NCI-H748 (cell line): ENCODE results near the gene MYZAP.

Experiments used
- DNase-seq: peaks from one replicate; lab custom pipeline; 2025; ENCODE audit not compliant: unreplicated experiment; lab: John Stamatoyannopoulos, UW

The MYZAP gene

DNA sequence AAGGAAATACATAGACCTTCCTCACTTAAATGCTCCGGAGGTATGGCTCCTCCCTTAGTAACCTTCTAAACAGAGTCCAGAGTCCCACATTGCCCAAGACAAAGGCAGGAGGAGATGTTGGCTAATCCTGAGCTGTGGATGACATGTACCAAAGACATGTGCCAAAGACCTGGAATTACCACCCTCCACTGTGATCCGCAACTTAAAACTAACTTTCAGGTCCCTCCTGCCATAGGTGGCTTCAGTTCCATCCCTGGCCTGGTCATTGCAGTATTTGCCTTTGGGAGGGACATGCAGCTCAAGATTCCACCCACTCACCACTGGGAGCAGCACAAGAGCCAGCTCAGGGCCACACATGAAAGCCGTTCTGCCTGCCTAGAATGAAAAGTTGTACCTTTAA, 28.0 kb downstream of the MYZAP start:
- DNase-seq = no peak

DNA sequence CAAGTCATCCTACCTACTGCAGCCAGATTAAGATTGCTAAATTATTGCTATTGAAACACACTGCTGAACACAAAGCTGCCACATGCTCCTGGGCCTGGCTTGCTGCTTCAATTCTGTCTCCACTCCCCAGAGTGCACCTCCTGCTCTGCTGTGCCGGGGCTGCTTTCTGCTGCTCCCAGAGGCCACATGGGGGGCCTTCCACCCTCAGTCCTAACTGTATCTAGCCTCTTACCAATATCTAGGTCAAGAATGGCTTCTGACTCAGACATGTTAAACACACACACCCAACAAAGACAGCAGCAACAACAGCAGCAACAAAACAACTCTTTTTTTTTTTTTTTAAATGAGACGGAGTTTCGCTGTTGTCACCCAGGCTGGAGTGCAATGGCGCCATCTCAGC, 33.0 kb downstream of the MYZAP start:
- no peak for DNase-seq

DNA sequence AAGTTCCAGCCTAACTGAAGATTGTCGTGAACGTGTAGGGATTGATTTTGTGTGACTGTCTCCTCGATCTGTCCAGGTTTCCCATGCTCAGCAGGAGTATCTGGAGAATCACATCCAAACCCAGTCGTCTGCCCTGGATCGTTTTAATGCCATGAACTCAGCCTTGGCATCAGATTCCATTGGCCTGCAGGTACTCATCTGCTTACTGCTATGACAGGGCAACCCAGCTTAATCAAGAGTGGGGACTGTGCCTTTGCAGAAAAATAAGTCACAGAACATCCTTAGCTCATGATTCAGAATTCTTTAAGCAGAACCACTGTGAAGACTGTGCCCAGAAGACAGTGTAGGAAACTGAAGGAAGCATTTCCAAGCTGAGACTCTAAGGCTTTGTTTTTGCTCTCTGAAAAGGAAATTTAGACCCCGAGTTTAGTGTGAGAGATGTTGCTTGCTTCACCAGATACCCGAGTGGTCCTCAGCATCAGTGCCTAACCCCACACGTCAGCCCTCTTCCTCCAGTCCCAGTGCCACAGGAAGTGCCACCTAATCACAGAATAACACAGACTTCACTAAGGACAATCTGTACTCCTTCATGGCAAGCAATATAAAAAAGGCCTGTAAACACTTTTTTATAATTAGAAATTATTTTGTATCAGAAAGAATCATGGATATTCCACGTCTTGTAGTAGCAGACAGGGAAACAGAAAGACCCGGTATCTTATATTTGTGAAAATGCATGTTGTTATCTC, 34.2 kb downstream of the MYZAP start:
- DNase-seq = no peak

DNA sequence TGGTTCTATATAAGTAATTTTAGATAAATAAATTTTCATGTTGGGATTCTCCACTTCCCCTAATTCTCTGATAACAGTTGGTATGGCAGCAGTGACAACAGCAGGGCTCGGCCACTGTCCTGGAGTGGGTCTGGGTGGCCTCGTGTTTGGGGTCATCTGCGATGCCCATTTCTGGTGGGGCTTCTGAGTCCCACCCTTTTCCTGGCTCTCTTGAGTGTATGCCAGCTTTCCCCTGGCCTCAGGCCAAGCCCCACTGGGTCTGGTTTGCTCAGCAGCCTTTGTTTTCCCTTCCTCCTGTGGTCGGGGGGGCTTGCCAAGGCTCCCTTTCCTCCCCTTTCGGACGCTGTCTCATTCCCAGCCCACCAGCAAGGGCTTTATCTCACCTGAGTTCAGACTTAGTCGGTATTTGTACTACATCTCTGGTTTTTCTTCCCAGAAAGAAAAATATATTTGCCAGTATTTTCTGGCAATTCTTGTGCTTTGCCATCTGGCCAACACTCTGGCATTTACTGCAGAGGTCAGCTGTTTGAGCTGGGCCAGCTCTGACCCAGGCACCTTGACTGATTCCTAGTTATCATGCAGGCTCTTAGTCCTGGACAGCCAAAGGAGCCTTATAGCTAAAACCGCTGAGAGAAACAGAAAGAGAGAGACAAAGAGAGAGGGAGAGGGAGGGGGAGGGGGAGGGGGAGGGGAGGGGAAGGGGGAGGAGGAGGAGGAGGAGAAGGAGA, 35.2 kb downstream of the MYZAP start:
- DNase-seq = peak; percentile 18

DNA sequence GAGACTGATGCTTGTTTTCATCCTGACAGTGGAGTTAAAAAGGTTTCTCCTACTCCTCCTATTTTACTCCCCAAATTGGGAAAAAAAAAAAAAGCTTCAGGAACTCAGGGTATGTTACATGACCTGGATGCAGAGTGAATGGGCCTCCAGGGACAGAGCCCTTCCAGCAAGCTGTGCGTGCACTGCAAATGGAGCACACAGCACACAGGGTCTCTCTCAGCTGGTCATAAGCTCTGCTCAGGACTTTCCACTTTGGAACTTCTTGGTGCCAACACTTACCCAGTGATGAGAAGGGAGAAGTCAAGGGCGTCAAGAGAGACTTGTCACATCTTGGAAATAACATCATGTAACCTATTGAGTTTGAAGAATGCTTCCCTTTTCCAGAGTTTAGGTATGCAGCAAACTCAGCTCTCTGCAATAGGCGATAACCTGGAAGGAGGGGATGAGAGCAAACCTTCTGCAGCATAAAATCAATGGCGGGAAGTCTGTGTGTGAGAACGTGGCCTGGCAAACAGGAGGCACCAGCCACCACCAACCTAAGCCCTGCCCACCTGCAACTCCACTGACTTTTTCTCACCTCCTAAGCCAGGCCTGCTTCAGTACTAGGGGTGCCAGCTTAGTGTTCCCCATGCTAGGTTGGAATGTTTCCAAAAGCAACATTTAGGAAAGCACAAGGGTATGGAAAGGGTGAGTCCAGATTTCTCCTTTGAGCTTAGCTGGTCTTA, 39.8 kb downstream of the MYZAP start:
- no peak for DNase-seq

DNA sequence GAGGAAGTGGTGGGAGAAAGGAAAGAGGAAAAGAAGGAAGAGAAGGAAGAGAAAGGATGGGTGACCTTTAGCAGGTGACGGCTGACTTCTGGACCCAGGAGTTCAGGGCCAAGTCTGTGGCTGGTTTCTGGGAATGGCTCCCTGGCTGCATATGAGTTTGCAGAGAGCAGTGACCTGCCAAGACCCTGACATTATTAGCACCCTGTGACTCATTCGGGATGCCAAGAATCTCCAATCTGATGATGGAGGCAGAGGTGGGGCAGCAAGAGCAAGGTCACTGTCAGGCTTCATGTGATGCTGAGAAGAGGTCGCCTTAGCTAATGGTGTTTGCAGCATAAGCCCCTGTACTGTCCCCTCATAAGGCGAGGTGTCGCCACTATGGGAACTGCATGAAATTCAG, 42.6 kb downstream of the MYZAP start:
- no peak for DNase-seq

DNA sequence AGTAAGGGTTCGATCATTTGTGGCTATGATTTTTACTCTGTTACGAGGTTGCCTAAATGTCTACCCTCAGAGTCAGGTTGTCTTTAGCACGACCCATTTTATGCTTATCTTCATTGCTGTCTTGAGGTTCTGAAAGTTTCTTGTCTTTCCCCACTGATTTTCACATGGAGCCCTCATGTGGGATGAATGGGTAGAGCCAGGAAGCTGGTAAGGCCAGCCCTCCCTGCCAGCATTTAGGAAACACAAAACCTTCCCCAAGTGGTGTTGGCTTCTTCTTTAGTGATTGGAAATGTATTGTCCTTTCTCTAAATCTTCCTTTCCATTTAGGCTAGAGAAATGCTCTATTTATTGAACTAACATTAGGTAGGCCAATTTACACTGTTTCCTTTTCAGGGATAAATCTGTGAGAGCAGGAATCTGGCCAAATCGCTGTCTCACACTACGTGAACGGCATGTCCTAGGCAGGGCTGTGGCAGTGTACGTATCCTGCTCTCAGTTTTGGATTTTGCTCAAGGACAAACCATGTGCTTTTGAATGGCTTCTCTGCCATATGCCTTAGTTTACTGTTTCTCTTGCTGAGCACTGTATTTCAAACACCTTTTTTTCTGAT, 43.7 kb downstream of the MYZAP start:
- DNase-seq = no peak

DNA sequence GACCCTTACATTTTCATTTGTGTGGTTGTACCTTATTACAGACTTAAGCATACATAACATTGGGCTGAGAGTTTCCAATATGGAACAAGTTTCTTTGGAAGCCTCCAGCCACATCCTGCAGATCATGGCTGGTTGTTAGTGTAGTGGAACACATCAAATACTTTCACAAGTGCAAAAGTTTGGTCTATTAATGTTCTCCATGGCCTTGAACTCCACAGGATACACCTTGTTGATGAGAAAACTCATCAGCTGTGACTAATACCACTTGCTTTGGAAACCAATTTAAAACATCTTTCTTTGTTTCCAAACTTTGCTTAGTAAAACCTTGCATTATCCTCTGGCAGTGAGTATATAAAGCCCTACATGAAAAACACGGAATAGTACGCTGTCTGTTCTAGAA, 46.1 kb downstream of the MYZAP start:
- no peak for DNase-seq

DNA sequence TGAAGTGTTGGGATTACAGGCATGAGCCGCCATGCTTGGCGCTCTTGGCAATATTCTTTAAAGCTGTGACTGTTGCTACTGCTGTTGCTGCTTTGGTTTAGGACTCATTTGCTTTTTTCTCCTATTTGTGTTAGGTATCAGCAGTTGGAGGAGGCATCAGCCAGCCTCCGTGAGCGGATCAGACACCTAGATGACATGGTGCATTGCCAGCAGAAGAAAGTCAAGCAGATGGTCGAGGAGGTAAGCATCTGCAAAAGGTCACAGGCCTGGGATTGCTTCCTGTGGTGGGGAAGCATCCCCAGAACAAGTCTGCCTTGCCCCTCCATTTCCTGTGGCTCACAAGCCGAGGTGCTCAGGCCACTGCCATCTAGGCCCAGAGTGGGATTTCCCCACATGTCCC, 47.6 kb downstream of the MYZAP start:
- DNase-seq = no peak

DNA sequence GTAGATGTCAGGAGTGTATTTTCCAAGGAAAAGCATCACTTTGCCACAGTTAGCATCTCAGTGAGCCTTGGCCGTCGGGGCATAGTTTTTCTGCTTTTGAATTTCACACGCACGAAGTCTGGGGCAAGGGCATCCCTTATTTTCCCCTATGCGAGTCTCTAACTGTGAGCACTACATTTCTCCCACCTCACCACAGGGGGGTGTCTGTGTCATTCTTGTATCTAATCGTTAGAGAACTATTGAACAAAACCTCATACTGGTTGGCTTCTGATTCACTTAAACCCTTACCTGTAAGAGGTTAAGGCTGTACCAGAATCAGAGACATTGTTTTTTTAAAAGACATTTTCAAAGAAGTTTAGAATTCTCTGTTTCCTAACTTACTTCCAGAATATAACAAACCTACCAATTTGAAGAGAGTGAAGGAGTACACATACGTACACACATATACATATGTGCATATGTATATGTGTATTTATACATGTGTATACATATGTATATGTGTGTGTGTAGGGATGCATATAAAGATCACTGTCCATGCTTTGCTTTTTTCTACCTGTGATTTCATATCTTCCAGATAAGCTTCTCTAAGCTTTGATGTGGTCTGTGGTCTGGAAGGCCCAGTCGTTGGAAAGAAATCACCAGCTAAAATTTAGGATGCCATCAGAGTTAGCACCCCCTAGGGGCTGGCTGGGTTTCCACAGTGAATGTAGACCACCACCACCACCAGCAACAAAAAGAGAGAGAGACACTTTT, 49.4 kb downstream of the MYZAP start:
- peak; percentile 4 for DNase-seq

DNA sequence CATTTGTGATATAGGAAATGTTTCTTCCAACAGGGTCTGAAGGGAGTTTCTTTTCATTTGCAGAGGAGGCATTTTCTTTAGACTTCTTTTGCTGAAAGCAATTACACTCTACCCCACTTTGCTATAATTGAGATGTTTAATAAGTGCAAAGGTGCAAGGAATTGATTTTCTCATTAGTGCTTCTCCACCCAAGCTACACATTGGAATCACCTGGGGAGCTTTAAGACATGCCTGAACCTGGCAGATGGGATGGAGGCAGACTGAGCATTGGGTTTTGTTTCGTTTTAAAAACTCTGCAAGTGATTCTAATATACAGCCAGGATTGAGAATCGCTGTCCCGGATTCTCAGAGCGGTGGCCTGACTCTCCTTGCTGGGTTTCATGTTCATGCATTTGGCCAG, 52.1 kb downstream of the MYZAP start:
- DNase-seq = no peak

DNA sequence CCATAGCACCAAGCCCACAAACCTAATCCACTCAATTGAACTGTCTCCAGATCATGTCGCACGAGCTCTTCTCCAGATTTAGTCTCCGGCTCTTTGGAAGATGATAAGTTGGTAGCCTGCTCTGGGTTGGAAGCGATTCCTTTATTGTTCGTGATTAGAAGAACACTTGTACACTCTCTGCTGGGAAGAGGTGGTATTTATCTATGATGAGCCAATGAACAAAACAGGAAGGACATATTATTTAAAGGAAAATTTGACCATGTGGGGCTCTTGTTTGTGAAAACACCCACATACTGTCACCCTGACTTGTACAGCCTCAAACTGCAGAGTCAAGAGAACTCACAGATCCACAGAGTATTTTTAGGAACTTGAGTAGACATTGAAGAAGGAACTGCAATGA, 54.4 kb downstream of the MYZAP start:
- no peak for DNase-seq

DNA sequence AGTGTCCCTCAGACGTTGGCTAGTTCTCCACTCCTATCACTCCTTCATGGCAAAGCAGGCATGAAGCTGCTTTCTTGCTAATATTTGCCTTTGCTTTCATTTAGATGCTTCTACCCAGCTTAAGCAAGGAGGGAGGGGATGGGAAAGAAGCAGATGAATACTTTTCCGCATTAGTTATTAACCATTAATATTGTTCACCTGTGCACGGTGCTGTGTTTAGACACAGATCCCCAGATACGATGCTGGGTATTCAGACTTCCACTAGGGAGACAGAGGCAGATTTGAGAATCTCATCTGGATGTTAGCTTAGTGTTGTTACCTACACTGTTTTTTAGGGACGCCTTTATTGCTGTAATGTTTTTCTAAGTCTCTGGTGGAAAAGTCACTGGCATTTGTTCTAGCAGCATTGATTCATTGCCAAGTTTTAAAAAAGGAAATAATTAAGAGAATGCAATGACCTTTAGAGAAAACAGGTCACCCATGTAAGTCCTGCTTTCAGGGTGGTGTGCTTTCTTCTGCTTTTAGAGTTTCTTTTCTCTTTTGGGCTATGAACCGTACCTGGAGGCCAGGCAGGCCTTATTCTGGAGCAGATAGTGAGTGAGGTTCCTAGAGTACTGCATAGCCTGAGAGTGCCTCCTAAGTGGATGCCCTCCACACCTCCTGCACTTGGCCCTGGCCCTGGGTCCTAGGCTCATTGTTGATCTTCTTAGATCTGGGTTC, 55.5 kb downstream of the MYZAP start:
- DNase-seq = no peak

DNA sequence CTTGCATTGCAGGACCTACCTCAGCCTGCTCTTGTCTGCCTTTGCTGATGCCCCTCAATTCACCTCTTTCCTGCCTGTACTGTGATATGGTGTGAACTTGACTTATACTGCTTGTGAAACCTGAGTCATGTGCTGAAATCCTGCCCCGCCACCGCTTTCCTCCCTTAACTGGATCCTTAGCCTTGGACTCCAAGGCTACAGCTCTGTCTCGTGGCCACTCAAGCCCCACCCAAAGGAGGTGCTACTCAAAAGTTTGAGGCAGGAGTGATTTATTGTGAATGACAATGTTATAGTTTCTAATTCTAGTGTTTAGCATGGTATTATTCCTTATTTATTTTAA, 56.1 kb downstream of the MYZAP start:
- no peak for DNase-seq

DNA sequence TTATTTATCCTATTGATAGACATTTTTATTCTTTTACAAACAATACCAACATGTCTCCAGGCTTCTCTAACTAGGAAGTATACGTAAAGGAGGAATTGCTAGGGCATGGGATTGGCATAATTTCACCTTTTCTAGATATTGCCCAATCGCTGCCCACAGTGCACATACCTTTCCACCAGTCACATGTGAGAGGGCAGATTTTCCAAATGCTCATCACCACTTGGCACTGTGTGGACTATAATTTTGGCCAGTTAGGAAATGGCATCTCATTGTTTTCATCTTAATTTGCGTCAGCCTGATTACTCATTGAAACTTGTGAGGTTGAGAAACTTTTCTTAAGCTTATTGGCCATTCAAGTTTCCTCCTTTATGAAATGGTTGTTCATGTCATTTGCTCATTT, 57.4 kb downstream of the MYZAP start:
- DNase-seq = no peak

DNA sequence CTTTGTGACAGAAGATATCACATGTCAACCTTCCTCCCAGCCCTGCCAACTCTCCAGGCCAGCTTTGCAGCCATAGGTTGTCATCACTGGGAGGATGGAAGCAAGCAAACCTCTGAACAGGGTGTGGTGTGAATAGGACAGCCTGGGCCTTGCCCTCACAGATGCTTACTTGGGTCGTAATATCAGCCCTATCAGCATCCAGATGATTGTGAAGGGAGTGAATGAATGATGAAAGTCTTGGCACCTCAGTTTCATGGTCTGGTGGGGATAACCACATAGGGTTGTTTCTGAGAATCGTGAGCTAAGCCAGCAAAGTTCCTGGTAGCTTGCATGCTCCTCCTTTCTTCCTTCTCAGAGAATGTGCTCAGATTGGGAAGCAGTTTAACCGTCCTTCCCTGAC, 59.7 kb downstream of the MYZAP start:
- DNase-seq = no peak

DNA sequence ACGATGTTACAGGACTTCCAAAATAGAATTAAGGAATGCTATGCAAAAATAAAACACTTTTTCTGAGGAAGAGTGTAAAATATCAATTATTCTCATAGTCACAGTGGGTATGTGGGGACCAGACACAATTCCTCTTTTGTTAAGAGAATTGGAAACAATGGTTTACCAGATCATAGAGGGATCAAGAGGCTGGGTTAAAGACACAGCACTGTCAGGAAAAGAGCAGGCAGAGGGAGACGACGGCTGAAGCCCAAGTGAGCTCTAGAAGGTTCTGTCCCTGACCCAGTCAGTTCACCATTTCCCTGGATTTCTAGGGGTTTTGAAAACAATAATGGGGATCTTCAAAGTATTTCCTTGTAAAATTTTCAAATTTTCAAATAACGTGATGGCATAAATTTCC, 60.8 kb downstream of the MYZAP start:
- DNase-seq = no peak

DNA sequence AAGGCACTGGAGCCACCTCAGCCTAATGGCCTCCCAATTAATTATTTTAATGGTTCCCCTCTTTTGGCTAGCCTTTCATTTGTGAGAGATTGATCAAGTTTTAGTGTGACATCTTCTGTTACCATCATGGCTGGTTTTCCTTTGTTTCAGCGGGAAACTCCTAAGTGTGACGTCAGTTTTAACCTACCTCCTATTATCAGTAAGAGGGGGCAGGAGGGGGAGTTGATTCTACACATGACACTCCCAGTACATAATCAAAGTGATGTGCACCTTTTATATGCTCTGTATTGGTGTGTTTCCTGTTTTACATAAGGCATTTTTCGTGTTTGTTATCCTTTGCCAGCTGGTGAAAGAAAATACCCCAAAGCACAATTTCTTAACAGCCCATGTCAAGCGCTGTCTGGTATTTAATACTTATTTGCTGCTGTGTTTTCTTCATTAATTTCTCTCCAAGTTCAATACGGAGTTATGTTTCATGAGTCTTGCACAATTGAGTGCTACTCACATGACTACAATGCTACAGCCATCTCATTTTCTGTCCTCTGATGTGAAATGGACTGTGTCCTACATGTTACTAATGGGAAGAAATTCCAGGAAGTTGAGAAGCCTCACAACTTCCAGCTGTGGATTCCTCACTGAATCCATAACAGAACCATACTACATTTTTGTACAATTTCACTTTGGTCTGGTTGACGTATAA, 62.6 kb downstream of the MYZAP start:
- DNase-seq = no peak

DNA sequence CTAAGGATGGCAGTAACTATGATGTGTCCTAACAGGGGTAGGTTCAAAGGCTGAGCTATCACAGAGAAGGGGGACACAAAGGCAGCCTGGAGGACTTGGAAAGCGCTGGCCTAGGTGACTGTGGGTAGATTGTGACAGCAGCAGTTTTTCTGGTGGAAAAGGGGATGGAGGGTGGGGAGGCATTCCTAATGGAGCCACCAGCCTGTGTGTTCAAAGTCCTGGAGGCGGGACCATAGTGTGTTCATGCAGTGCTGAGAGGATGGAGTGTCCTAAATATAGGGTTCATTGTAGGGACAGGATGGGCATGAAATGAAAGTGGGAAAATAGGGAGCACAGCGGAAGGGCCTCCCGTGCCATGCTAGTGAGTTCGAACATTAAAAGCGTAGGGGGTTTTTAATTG, 63.3 kb downstream of the MYZAP start:
- DNase-seq = no peak

DNA sequence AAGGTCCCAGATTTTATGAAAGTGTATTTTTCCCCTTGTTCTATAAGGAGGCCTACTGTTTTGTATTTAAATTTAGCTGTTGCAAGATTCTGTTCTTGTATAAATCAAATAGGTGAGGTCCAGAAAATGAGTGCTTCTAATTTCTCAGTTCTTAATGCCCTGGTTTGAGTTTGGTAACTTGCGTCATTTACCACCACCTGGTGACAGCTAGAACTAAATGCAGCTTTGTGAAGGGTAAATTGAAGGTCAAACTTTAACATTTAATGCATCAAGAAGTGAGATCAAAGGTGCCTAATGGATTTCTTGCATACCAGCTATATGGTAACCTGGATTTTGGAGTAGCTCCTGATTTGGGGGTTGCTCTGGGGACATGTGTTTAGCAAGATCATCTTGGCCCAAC, 64.1 kb downstream of the MYZAP start:
- DNase-seq = no peak
